GM19035 (cell line): ENCODE results near the gene IAPP.
"Not testable (repeated sequence)": the region's sequence is repeated elsewhere in the genome, so short reads cannot be mapped to it uniquely, and the experiment has no call there.

Experiments used
- ATAC-seq: cut with Tn5 transposase; IDR thresholded peaks from one replicate; pipeline ENCODE4 v1.9.1; 2021; ENCODE audit not compliant: unreplicated experiment

The IAPP gene

GRCh38 chr12:21372602-21373001, at the start of gene IAPP:
Gene IAPP, plus strand, starts transcription at chr12:21372902. Its CDS starts 450 bp downstream, at chr12:21373352.
- no peak for ATAC-seq

GRCh38 chr12:21323736-21324135, 49.0 kb upstream of the IAPP start:
- ATAC-seq, result no peak

GRCh38 chr12:21324551-21324950, 48.2 kb upstream of the IAPP start:
- ATAC-seq, result no peak

- no peak for ATAC-seq
Measured at GRCh38 chr12:21328578-21328977, 44.1 kb upstream of the IAPP start.

- no peak for ATAC-seq
Measured at GRCh38 chr12:21330682-21331253, 41.9 kb upstream of the IAPP start.

- ATAC-seq, result no peak
Measured at GRCh38 chr12:21334771-21335325, 37.9 kb upstream of the IAPP start, which contains the start of gene SLCO1A2. Gene SLCO1A2, minus strand, starts transcription at chr12:21334917. Its CDS starts 270 bp downstream, at chr12:21334647.

- ATAC-seq, result no peak
Measured at GRCh38 chr12:21336656-21337055, 36.0 kb upstream of the IAPP start.

GRCh38 chr12:21337453-21337852, 35.2 kb upstream of the IAPP start:
- ATAC-seq, result no peak

- ATAC-seq, result no peak
Measured at GRCh38 chr12:21337959-21338744, 34.5 kb upstream of the IAPP start.

- no peak for ATAC-seq
Measured at GRCh38 chr12:21339921-21340320, 32.8 kb upstream of the IAPP start.

GRCh38 chr12:21340403-21340802, 32.3 kb upstream of the IAPP start:
- no peak for ATAC-seq

- no peak for ATAC-seq
Measured at GRCh38 chr12:21341769-21342168, 30.9 kb upstream of the IAPP start.

- no peak for ATAC-seq
Measured at GRCh38 chr12:21343636-21344035, 29.1 kb upstream of the IAPP start.

GRCh38 chr12:21346542-21347205, 26.0 kb upstream of the IAPP start:
- ATAC-seq, result no peak

GRCh38 chr12:21350975-21351374, 21.7 kb upstream of the IAPP start:
- ATAC-seq, result no peak

GRCh38 chr12:21353487-21353886, 19.2 kb upstream of the IAPP start:
- no peak for ATAC-seq

- no peak for ATAC-seq
Measured at GRCh38 chr12:21353948-21354347, 18.8 kb upstream of the IAPP start.

GRCh38 chr12:21354641-21355040, 18.1 kb upstream of the IAPP start:
- no peak for ATAC-seq

GRCh38 chr12:21360632-21361031, 12.1 kb upstream of the IAPP start:
- ATAC-seq, result not testable (repeated sequence)

- no peak for ATAC-seq
Measured at GRCh38 chr12:21369141-21369980, 3.3 kb upstream of the IAPP start.
